Muscle of leg (tissue), 11 donors: ENCODE data around the gene MSI2. TPM values are rescaled to one million over a fixed set of nuclear protein-coding genes. Genes with fewer than 3 reads are reported as not detected.

Source experiments
- DNase-seq: peaks from one replicate; pipeline ENCODE4 v3.0.0; 2013
- H3K27ac ChIP-seq: one replicate; pipeline ENCODE4 v1.5.1; 2013; ENCODE audit warnings: mild to moderate bottlenecking, low read length, control low read depth
- H3K27me3 ChIP-seq: one replicate; pipeline ENCODE4 v1.6.1; 2013; ENCODE audit warnings: low read length; ENCODE audit not compliant: control insufficient read depth, insufficient read depth
- H3K36me3 ChIP-seq: one replicate; pipeline ENCODE4 v1.6.1; 2013; ENCODE audit warnings: low read length; ENCODE audit not compliant: control insufficient read depth, insufficient read depth
- H3K4me1 ChIP-seq: one replicate; pipeline ENCODE4 v1.6.1; 2013; ENCODE audit warnings: low read length; ENCODE audit not compliant: control insufficient read depth, insufficient read depth
- H3K4me3 ChIP-seq: one replicate; pipeline ENCODE4 v1.5.1; 2013; ENCODE audit warnings: low read length, control low read depth
- H3K9me3 ChIP-seq: replicated peaks from 2 replicates; pipeline ENCODE4 v1.6.1; 2013; ENCODE audit warnings: low read depth, low read length; ENCODE audit not compliant: control insufficient read depth
- WGBS: methylation state at CpG from one replicate; pipeline ENCODE4 v1.1.5; 2013; ENCODE audit warnings: missing lambda C conversion rate; ENCODE audit not compliant: insufficient coverage; 5-methylcytosine and 5-hydroxymethylcytosine counted together
- polyA plus RNA-seq, 8 donors: library from polyadenylated mRNA; unstranded; fragments of 120-200 nt; gene quantifications; one replicate each; pipeline versions ENCODE4 v1.2.1 to v1.2.3, GENCODE V29; 2013; ENCODE audit warnings: inconsistent platforms in 1 of 8, low replicate concordance in 1 of 8; ENCODE audit not compliant: insufficient read length in 8 of 8, insufficient read depth in 1 of 8
- total RNA-seq: library from RNA; stranded (reverse); fragments of 120-200 nt; gene quantifications from one replicate; pipeline ENCODE4 v1.2.4, GENCODE V29; 2013

Gene MSI2
- total and polyA plus RNA-seq, 9 donors: 21.5 to 32.0 (median 27.4) TPM

- Histone ChIP-seq H3K27ac (peak overlapping the region; percentile 26), H3K4me3 (no peak overlapping the region), H3K27me3 (no peaks in the 10 kb centered on the region), H3K9me3 (no peaks in the 10 kb centered on the region), H3K4me1 (peaks cover 33% of the 10 kb centered on the region), H3K36me3 (no peaks in the 10 kb centered on the region)
- no peak for DNase-seq
- WGBS: 77% methylated on average over 5 of the region's 10 CpGs
Observed at GRCh38 chr17:57522042-57523005, 266.0 kb downstream of the MSI2 start.

- DNase-seq: no peak
- no peak overlapping the region for H3K27ac ChIP-seq
- H3K9me3 ChIP-seq: no peaks in the 10 kb centered on the region
- H3K27me3 ChIP-seq: peaks cover 4% of the 10 kb centered on the region
- no peak overlapping the region for H3K4me3 ChIP-seq
- H3K4me1 ChIP-seq: peaks cover 15% of the 10 kb centered on the region
- 35% methylated on average over 2 of the region's 7 CpGs for WGBS
- H3K36me3 ChIP-seq: no peaks in the 10 kb centered on the region
Observed at GRCh38 chr17:57523926-57524632, 267.8 kb downstream of the MSI2 start.

GRCh38 chr17:57524839-57525568, 268.7 kb downstream of the MSI2 start:
- Histone ChIP-seq H3K27ac (no peak overlapping the region), H3K9me3 (no peaks in the 10 kb centered on the region), H3K4me1 (peaks cover 10% of the 10 kb centered on the region), H3K4me3 (no peak overlapping the region), H3K27me3 (peaks cover 4% of the 10 kb centered on the region), H3K36me3 (no peaks in the 10 kb centered on the region)
- 89% methylated on average over 1 of the region's 4 CpGs for WGBS
- no peak for DNase-seq

GRCh38 chr17:57527221-57528057, 271.1 kb downstream of the MSI2 start:
- DNase-seq: no peak
- Histone ChIP-seq H3K36me3 (no peaks in the 10 kb centered on the region), H3K27ac (no peak overlapping the region), H3K27me3 (peaks cover 4% of the 10 kb centered on the region), H3K4me3 (no peak overlapping the region), H3K9me3 (no peaks in the 10 kb centered on the region), H3K4me1 (peaks cover 3% of the 10 kb centered on the region)
- 52% methylated on average over 6 of the region's 15 CpGs for WGBS

- H3K4me1 ChIP-seq: no peaks in the 10 kb centered on the region
- WGBS: 38% methylated on average over 5 of the region's 7 CpGs
Observed at GRCh38 chr17:57528058-57528451, 271.7 kb downstream of the MSI2 start.

GRCh38 chr17:57530026-57530425, 273.7 kb downstream of the MSI2 start:
- Histone ChIP-seq H3K27me3 (peaks cover 4% of the 10 kb centered on the region), H3K27ac (no peak overlapping the region), H3K9me3 (no peaks in the 10 kb centered on the region), H3K4me3 (no peak overlapping the region), H3K4me1 (no peaks in the 10 kb centered on the region), H3K36me3 (no peaks in the 10 kb centered on the region)
- no peak for DNase-seq
- no CpG with 5 or more reads among the region's 3 CpGs for WGBS

More at GRCh38 chr17:57528058-57528451, 271.7 kb downstream of the MSI2 start:
- Histone ChIP-seq H3K36me3 (no peaks in the 10 kb centered on the region), H3K27ac (no peak overlapping the region), H3K9me3 (no peaks in the 10 kb centered on the region), H3K4me3 (no peak overlapping the region), H3K27me3 (peaks cover 4% of the 10 kb centered on the region)
- no peak for DNase-seq

GRCh38 chr17:57530508-57530907, 274.2 kb downstream of the MSI2 start:
- no peak overlapping the region for H3K4me3 ChIP-seq
- no peak overlapping the region for H3K27ac ChIP-seq
- H3K4me1 ChIP-seq: no peaks in the 10 kb centered on the region
- WGBS: 28% methylated on average over 2 of the region's 4 CpGs
- no peaks in the 10 kb centered on the region for H3K36me3 ChIP-seq
- H3K9me3 ChIP-seq: no peaks in the 10 kb centered on the region
- H3K27me3 ChIP-seq: peaks cover 4% of the 10 kb centered on the region
- no peak for DNase-seq

- no peak overlapping the region for H3K27ac ChIP-seq
- no peaks in the 10 kb centered on the region for H3K9me3 ChIP-seq
- no peak overlapping the region for H3K4me3 ChIP-seq
- no peaks in the 10 kb centered on the region for H3K36me3 ChIP-seq
- peaks cover 4% of the 10 kb centered on the region for H3K27me3 ChIP-seq
- no peak for DNase-seq
- 89% methylated on average over 5 of the region's 7 CpGs for WGBS
- no peaks in the 10 kb centered on the region for H3K4me1 ChIP-seq
Observed at GRCh38 chr17:57531078-57531477, 274.8 kb downstream of the MSI2 start.

GRCh38 chr17:57531648-57532504, 275.6 kb downstream of the MSI2 start:
- no peaks in the 10 kb centered on the region for H3K4me1 ChIP-seq
- H3K9me3 ChIP-seq: no peaks in the 10 kb centered on the region
- H3K27ac ChIP-seq: no peak overlapping the region
- 82% methylated on average over 10 of the region's 19 CpGs for WGBS
- H3K27me3 ChIP-seq: peaks cover 5% of the 10 kb centered on the region
- DNase-seq: no peak
- H3K4me3 ChIP-seq: no peak overlapping the region
- no peaks in the 10 kb centered on the region for H3K36me3 ChIP-seq
